H9 (cell line): Measurements from ENCODE around the gene TMED10. TPM values are rescaled to one million over a fixed set of nuclear protein-coding genes. Genes with fewer than 3 reads are reported as not detected.
A peak's percentile ranks its signal among the peaks of the same experiment; 100 is the strongest.

Experiments used
- DNase-seq: peaks from one replicate; pipeline ENCODE4 v3.0.0-alpha.2; 2017
- H2AFZ ChIP-seq: one replicate; pipeline ENCODE4 v1.6.1; 2013; ENCODE audit warnings: mild to moderate bottlenecking, low read length, control low read depth, moderate library complexity
- H2AK5ac ChIP-seq: 2 replicates; pipeline ENCODE4 v1.6.1; 2013; ENCODE audit warnings: low read length, control low read depth, mixed read lengths; ENCODE audit not compliant: insufficient read length
- H2BK120ac ChIP-seq: one replicate; pipeline ENCODE4 v1.6.1; 2013; ENCODE audit warnings: low read depth, mild to moderate bottlenecking, low read length, control low read depth, inconsistent platforms; ENCODE audit not compliant: poor library complexity, severe bottlenecking
- H2BK12ac ChIP-seq: 2 replicates; pipeline ENCODE4 v1.6.1; 2013; ENCODE audit warnings: low read length, control low read depth, mixed read lengths, low read depth; ENCODE audit not compliant: insufficient read length
- H2BK15ac ChIP-seq: 2 replicates; pipeline ENCODE4 v1.6.1; 2013; ENCODE audit warnings: low read depth, low read length, control low read depth
- H2BK20ac ChIP-seq: one replicate; pipeline ENCODE4 v1.6.1; 2013; ENCODE audit warnings: low read depth, mild to moderate bottlenecking, low read length, control low read depth, inconsistent platforms; ENCODE audit not compliant: poor library complexity, severe bottlenecking
- H2BK5ac ChIP-seq: 2 replicates; pipeline ENCODE4 v1.6.1; 2013; ENCODE audit warnings: low read length, control low read depth, mixed read lengths; ENCODE audit not compliant: insufficient read length
- H3K14ac ChIP-seq: 2 replicates; pipeline ENCODE4 v1.6.1; 2013; ENCODE audit warnings: low read length, control low read depth; ENCODE audit not compliant: insufficient read depth
- H3K18ac ChIP-seq: 2 replicates; pipeline ENCODE4 v1.6.1; 2013; ENCODE audit warnings: low read depth, mild to moderate bottlenecking, mixed read lengths, low read length, control low read depth; ENCODE audit not compliant: insufficient read length
- H3K23ac ChIP-seq: 2 replicates; pipeline ENCODE4 v1.6.1; 2013; ENCODE audit warnings: low read length, control low read depth, mixed read lengths, low read depth; ENCODE audit not compliant: insufficient read length
- H3K23me2 ChIP-seq: 2 replicates; pipeline ENCODE4 v1.6.1; 2013; ENCODE audit warnings: low read depth, mild to moderate bottlenecking, mixed read lengths, low read length, control low read depth; ENCODE audit not compliant: insufficient read length, poor library complexity, severe bottlenecking
- H3K27ac ChIP-seq: 2 replicates; pipeline ENCODE4 v1.5.1; 2013; ENCODE audit warnings: low read length, control low read depth, mixed read lengths, low read depth; ENCODE audit not compliant: insufficient read length
- H3K27me3 ChIP-seq: 2 replicates; pipeline ENCODE4 v1.6.1; 2013; ENCODE audit warnings: low read length, control low read depth, inconsistent platforms; ENCODE audit not compliant: insufficient read depth
- H3K4ac ChIP-seq: 2 replicates; pipeline ENCODE4 v1.6.1; 2013; ENCODE audit warnings: low read depth, mild to moderate bottlenecking, control low read depth, inconsistent platforms, low read length, moderate library complexity
- H3K4me1 ChIP-seq: 2 replicates; pipeline ENCODE4 v1.6.1; 2013; ENCODE audit warnings: low read length, control low read depth, inconsistent platforms; ENCODE audit not compliant: insufficient read depth
- H3K4me2 ChIP-seq: 2 replicates; pipeline ENCODE4 v1.6.1; 2013; ENCODE audit warnings: low read length, control low read depth, mixed read lengths; ENCODE audit not compliant: insufficient read length, insufficient read depth
- H3K56ac ChIP-seq: 2 replicates; pipeline ENCODE4 v1.6.1; 2013; ENCODE audit warnings: low read depth, mild to moderate bottlenecking, mixed read lengths, low read length, control low read depth; ENCODE audit not compliant: insufficient read length
- H3K79me1 ChIP-seq: 2 replicates; pipeline ENCODE4 v1.6.1; 2013; ENCODE audit warnings: low read depth, mild to moderate bottlenecking, moderate library complexity, low read length, control low read depth, inconsistent platforms; ENCODE audit not compliant: insufficient read depth, poor library complexity, severe bottlenecking
- H3K79me2 ChIP-seq: 2 replicates; pipeline ENCODE4 v1.6.1; 2013; ENCODE audit warnings: low read length, control low read depth, inconsistent platforms; ENCODE audit not compliant: insufficient read depth
- H3K9ac ChIP-seq: 2 replicates; pipeline ENCODE4 v1.6.1; 2013; ENCODE audit warnings: low read length, control low read depth, mixed read lengths; ENCODE audit not compliant: insufficient read length; ENCODE audit errors: extremely low read depth
- H3K9me3 ChIP-seq: one replicate; pipeline ENCODE4 v1.6.1; 2013; ENCODE audit warnings: low read depth, low read length, inconsistent platforms; ENCODE audit not compliant: control insufficient read depth
- H3T11ph ChIP-seq: one replicate; pipeline ENCODE4 v1.6.1; 2013; ENCODE audit warnings: mild to moderate bottlenecking, low read length, control low read depth, inconsistent platforms
- H4K20me1 ChIP-seq: one replicate; pipeline ENCODE4 v1.6.1; 2013; ENCODE audit not compliant: control insufficient read depth, insufficient read length, insufficient read depth
- H4K5ac ChIP-seq: 2 replicates; pipeline ENCODE4 v1.6.1; 2013; ENCODE audit warnings: low read depth, mild to moderate bottlenecking, mixed read lengths, low read length, control low read depth; ENCODE audit not compliant: insufficient read length
- H4K8ac ChIP-seq: replicated peaks from 2 replicates; pipeline ENCODE4 v1.6.1; 2013; ENCODE audit warnings: low read length, control low read depth, mixed read lengths, low read depth; ENCODE audit not compliant: insufficient read length
- H4K91ac ChIP-seq: 2 replicates; pipeline ENCODE4 v1.6.1; 2013; ENCODE audit warnings: low read depth, mild to moderate bottlenecking, moderate library complexity, mixed read lengths, low read length, control low read depth; ENCODE audit not compliant: insufficient read length
- H3K27ac Mint-ChIP-seq, 3 experiments: 2 replicates in 2 of 3; 3 replicates in 1 of 3; pipeline ENCODE4 v1.8.0; 2020 to 2021; ENCODE audit warnings: mixed read lengths in 3 of 3, mild to moderate bottlenecking in 1 of 3, moderate library complexity in 1 of 3
- H3K27me3 Mint-ChIP-seq: 2 replicates; pipeline ENCODE4 v1.8.0; 2021; ENCODE audit warnings: low read depth, mild to moderate bottlenecking, moderate library complexity, mixed read lengths
- H3K36me3 Mint-ChIP-seq, 3 experiments: 2 replicates in 2 of 3; 3 replicates in 1 of 3; pipeline ENCODE4 v1.8.0; 2020 to 2021; ENCODE audit warnings: low read depth in 3 of 3, mixed read lengths in 3 of 3; ENCODE audit not compliant: insufficient read depth in 1 of 3
- H3K4me1 Mint-ChIP-seq, 2 experiments: 2 replicates each; pipeline ENCODE4 v1.8.0; 2020; ENCODE audit warnings: mixed read lengths in 2 of 2
- H3K4me3 Mint-ChIP-seq, 2 experiments: 2 replicates in 1 of 2; 3 replicates in 1 of 2; pipeline ENCODE4 v1.8.0; 2020 to 2021; ENCODE audit warnings: mild to moderate bottlenecking in 2 of 2, mixed read lengths in 2 of 2, moderate library complexity in 1 of 2
- H3K9me3 Mint-ChIP-seq, 2 experiments: 2 replicates in 1 of 2; 3 replicates in 1 of 2; pipeline ENCODE4 v1.8.0; 2020; ENCODE audit warnings: mild to moderate bottlenecking in 2 of 2, mixed read lengths in 2 of 2, moderate library complexity in 1 of 2
- CTCF ChIP-seq: fragments of 200-600 bp; sonication (generic); conservative IDR thresholded peaks from 3 replicates; pipeline ENCODE4 v1.8.0; 2021; ENCODE audit warnings: antibody characterized with exemption, mild to moderate bottlenecking
- WGBS: extraction: QIAGEN DNeasy Blood & Tissue Kit; methylation state at CpG from one replicate; pipeline ENCODE4 v1.1.7; 2013; ENCODE audit warnings: missing lambda C conversion rate, low lambda C conversion rate, mixed read lengths; ENCODE audit not compliant: insufficient read length; ENCODE audit errors: extremely low coverage; 5-methylcytosine and 5-hydroxymethylcytosine counted together
- total RNA-seq: library from RNA; stranded (reverse); gene quantifications from 2 replicates; pipeline ENCODE4 v1.2.1, GENCODE V29; 2021

Gene TMED10
- total RNA-seq, 1 experiment from 2014 or later, result 176 TPM

DNA sequence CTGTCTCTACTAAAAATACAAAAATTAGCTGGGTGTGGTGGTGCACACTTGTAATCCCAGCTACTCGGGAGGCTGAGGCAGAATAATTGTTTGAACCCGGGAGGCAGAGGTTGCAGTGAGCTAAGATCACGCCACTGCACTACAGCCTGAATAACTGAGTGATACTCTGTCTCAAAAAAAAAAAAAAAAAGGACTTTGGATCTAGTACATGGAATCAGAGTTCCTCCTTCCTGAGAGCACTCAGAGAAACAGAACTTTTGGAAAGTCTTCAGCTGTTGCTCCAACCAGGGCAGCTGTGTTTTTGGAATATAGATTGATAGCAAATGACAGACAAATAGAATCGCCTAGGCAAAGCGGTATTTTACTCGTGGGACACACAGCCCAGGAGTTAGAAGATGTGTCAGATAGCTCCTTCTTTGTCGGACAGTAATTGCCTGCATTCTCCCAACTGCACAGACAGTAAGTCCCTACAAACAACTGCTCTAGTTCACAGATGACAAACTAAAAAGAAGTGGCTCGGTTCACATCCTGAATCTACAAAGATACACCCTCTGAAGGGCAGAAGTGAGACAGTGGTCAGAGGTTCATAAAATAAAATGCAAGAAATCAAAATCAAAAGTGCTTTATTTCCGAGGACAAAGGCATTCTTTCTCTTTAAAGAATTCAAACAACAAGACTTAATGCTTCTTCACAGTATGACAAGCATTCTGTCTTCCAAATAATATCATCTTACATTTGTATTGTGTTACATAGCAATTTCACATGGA is 32.5 kb downstream of the TMED10 start:
- Histone ChIP-seq H2BK20ac (no peak overlapping the region), H2AFZ (no peak overlapping the region), H2BK12ac (no peak overlapping the region), H3K79me1 (no peaks in the 10 kb centered on the region), H4K91ac (no peak overlapping the region), H3T11ph (no peak overlapping the region), H3K4me1 (no peaks in the 10 kb centered on the region; the same call in 1 of the 2 replicates), H2BK120ac (no peak overlapping the region), H3K9ac (no peak overlapping the region), H2BK5ac (no peak overlapping the region), H3K79me2 (no peaks in the 10 kb centered on the region), H3K27ac (no peak overlapping the region), H3K23me2 (no peaks in the 10 kb centered on the region), H3K18ac (no peak overlapping the region), H2AK5ac (no peak overlapping the region), H4K8ac (no peak overlapping the region), H3K4me2 (no peak overlapping the region), H3K9me3 (no peaks in the 10 kb centered on the region), H4K20me1 (no peaks in the 10 kb centered on the region), H3K23ac (no peak overlapping the region), H3K56ac (no peak overlapping the region), H3K14ac (no peak overlapping the region), H3K27me3 (no peaks in the 10 kb centered on the region), H3K4ac (no peak overlapping the region), H4K5ac (no peak overlapping the region), H2BK15ac (no peak overlapping the region)
- Mint-ChIP-seq H3K4me1 (peaks cover 10 to 12% of the 10 kb centered on the region in 2 experiments), H3K36me3 (peaks cover 6 to 25% (median 24%) of the 10 kb centered on the region in 3 experiments; a peak in 6 of 7 replicates), H3K27me3 (no peaks in the 10 kb centered on the region), H3K4me3 (no peak overlapping the region), H3K9me3 (no peaks in the 10 kb centered on the region), H3K27ac (peak overlapping the region in 2 of 3 experiments; percentile 21 to 74; a peak in 1 of 7 replicates)
- no peak for DNase-seq
- TF ChIP-seq CTCF, result no peak
- WGBS, result no CpG with 5 or more reads among the region's 9 CpGs
